Activated CD8-positive, alpha-beta memory T cell treated with anti-CD3 and anti-CD28 coated beads, Interleukin-2, amount 50 U/mL, for 24 hours (primary cell): ENCODE results near the gene BIK.

ENCODE experiments used
- DNase-seq: peaks from one replicate; pipeline ENCODE4 v3.0.0-alpha.2; 2020; ENCODE audit errors: extremely low read depth

The BIK gene

DNA sequence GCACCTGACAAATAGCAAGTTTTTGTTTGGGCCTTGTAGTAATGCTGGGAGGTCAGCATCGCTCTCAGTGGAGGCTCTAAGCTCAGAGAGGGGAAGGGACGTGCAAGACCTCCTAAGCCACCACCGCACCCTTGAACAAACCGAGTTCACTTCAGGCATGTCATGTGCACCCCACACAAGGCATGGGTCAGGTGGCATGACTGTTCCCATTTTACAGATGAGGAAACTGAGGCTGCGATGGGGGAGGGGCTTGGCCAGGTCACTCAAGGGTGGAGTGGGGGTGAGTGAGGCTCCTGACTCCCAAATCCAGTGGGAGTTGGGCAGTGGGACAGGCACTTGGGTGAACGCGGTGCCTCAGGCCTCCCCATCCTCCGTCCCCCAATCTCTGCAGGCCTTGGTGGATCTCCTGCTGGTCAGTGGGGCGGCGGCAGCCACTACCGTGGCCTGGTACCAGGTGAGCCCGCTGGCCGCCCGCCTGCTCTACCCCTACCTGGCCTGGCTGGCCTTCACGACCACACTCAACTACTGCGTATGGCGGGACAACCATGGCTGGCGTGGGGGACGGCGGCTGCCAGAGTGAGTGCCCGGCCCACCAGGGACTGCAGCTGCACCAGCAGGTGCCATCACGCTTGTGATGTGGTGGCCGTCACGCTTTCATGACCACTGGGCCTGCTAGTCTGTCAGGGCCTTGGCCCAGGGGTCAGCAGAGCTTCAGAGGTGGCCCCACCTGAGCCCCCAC, 52.0 kb downstream of the BIK start:
- no peak for DNase-seq

DNA sequence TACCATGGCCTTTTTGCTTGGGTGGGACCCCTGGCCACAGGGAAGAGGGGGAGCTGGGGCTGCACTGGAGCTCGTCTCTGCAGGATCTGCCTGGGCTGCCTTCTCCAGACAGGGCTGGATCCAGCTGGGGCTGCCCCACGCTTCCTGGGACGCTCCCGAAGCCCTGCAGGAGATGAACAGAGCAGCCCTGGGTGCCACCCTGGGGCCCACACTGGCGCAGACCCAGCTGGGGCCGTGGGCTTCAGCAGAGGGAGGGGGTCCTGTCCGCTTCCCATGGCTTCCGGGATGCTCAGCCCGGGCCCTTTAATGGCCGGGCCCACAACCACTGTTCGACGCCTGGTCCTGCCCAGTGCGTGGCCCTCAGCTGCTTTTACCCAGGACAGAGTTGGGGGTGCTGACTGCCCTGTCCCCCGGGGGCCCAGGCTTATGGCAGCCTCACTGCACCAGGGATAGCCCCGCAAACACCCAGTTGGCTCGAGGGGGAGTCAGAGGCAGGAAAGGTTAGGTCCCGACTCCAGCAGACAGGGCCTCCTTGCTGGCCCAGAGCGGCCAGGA, 52.8 kb downstream of the BIK start:
- DNase-seq: no peak

DNA sequence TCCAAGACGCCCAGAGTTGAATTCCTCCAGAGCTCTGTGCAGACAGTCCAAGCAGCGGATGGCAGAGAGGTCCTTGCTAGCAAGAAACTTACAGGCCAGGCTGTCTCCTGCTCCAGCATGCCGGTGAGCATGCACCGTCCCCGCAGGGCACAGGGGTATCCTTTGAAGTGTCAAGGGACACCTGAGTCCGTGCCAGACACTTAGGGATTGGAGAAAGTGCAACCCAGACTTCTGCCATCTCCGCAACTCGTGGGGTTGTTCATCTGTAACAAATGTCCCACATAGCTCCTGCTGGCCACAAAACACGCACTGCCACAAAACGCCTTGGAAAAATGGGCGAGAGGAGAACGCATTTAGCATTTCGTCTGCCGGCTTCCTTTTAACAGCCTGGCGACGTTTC, 54.1 kb downstream of the BIK start:
- DNase-seq: no peak

DNA sequence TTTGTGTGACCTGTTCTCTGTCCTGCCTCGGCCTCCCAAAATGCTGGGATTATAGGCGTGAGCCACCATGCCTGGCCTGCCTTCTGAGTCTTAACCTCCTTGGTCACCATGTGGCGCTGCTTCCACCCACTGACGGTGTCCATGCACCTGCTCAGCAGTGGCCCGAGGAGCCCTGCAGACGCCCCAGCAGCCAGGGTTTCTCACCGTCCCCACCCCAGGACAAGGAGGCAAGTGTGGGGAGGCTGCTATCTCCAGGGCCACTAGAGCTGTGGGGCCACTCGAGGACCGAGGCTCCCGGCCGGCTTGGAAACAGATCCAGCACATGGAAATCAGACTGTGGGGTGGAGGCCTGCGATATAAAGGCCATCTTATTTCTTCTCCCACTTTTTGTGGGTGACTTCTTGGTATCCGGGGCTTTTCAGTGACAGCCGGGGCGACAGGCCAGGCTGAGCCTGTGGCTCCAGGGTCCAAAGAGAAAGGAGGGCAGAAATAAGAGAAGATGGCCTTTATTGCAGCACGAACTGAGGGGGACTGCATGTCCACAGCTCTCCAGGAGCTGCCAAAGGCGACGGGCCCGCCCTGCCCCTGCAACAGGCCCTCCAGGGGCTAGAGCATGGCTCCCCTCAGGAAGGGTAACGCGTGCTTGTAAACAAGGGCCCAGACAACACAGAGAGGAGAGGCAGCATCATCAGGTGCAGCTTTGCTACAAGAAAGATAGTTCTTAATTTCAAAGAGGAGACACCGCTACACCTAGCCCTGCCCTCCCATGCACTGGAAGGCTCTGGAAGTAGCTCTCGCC, 55.8 kb downstream of the BIK start:
- no peak for DNase-seq

DNA sequence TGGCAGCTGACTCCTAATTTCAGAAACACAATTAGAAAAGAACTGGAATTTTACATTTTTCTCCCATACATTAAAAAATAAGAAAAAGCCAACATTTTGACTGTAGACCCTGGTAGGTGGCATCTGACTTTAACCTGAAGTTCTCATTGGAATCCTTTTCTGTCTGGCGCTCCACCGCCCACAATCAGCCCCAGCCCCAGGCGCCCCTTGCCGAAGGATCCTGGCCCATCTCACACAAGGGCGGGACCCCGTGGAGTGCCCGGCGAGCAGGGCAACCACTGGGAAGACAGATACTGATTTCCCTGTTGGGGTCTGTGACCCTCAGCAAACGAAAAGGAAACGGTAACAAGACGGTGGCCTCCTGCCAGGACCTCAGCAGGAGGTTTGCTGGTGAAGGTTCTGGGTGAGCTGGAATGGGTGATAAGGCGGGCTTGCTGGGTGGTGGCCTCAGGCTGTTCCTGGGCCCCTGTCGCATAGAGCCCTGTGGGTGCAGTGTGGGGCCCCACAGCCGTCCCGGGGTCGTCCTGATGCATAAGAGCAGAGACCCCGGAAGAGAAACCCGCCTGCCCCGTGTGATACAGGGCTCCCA, 56.5 kb downstream of the BIK start:
- DNase-seq: no peak

GRCh38 chr22:43168471-43169309, 58.1 kb downstream of the BIK start:
- no peak for DNase-seq

GRCh38 chr22:43169310-43170130, 59.0 kb downstream of the BIK start:
- no peak for DNase-seq

GRCh38 chr22:43170131-43170480, 59.6 kb downstream of the BIK start:
- DNase-seq: no peak

GRCh38 chr22:43171019-43171491, 60.5 kb downstream of the BIK start:
- DNase-seq: no peak

- no peak for DNase-seq
Measured at GRCh38 chr22:43171607-43172006, 61.1 kb downstream of the BIK start.

DNA sequence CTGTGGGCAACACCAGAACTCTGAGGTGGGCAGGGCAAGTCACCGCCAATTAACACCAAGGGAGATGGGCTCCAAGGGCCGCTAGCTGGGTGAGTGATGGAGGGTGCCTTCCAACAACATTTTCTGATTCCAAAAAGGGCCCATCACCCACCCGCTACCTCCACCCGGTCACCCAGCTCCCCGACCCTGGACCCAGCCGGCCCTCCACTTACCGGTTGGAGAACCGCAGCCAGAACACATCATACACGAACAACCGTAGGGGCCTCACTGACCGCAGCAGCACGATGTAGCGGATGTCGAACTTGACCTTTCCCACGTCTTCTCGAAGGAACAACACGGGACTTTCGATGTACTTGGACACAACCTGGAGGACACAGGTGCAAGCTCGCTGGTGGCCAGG, 61.6 kb downstream of the BIK start:
- DNase-seq: no peak

GRCh38 chr22:43173566-43173965, 63.0 kb downstream of the BIK start:
- DNase-seq: no peak

- DNase-seq: no peak
Measured at GRCh38 chr22:43173976-43174720, 63.6 kb downstream of the BIK start.

GRCh38 chr22:43174941-43175531, 64.5 kb downstream of the BIK start:
- no peak for DNase-seq

GRCh38 chr22:43176090-43176489, 65.5 kb downstream of the BIK start:
- no peak for DNase-seq

GRCh38 chr22:43177479-43177878, 66.9 kb downstream of the BIK start:
- no peak for DNase-seq
